ENCODE measurements around the gene AR. TPM values are rescaled to one million over a fixed set of nuclear protein-coding genes. Genes with fewer than 3 reads are reported as not detected.

Gene AR
- total RNA-seq, 1 donor from 2014 or later = 12.7 TPM

GRCh38 chrX:67563469-67564448, 19.9 kb downstream of the AR start:
- DNase-seq (ENCODE audit: low spot score) = no peak
- intact Hi-C loops (cut with DNase I) = no loop called here

GRCh38 chrX:67564475-67564874, 20.7 kb downstream of the AR start:
- no peak for DNase-seq (ENCODE audit: low spot score)

GRCh38 chrX:67568769-67569168, 24.9 kb downstream of the AR start:
- DNase-seq (ENCODE audit: low spot score) = no peak
- intact Hi-C loops (cut with DNase I) = no loop called here

More at GRCh38 chrX:67564475-67564874, 20.7 kb downstream of the AR start:
- intact Hi-C loops (cut with DNase I) = no loop called here

GRCh38 chrX:67570839-67571238, 27.0 kb downstream of the AR start:
- DNase-seq (ENCODE audit: low spot score) = no peak
- intact Hi-C loops (cut with DNase I) = no loop called here

- intact Hi-C loops (cut with DNase I) = no loop called here
- DNase-seq (ENCODE audit: low spot score) = no peak
Observed at GRCh38 chrX:67574696-67575095, 30.9 kb downstream of the AR start.

- DNase-seq (ENCODE audit: low spot score) = no peak
- intact Hi-C loops (cut with DNase I) = no loop called here
Observed at GRCh38 chrX:67582436-67582835, 38.6 kb downstream of the AR start.

GRCh38 chrX:67583171-67583570, 39.4 kb downstream of the AR start:
- DNase-seq (ENCODE audit: low spot score) = no peak
- intact Hi-C loops (cut with DNase I) = no loop called here

- intact Hi-C loops (cut with DNase I) = no loop called here
- DNase-seq (ENCODE audit: low spot score) = no peak
Observed at GRCh38 chrX:67585401-67585800, 41.6 kb downstream of the AR start.

- DNase-seq (ENCODE audit: low spot score) = no peak
- intact Hi-C loops (cut with DNase I) = no loop called here
Observed at GRCh38 chrX:67587946-67588624, 44.3 kb downstream of the AR start.

- intact Hi-C loops (cut with DNase I) = no loop called here
- DNase-seq (ENCODE audit: low spot score) = no peak
Observed at GRCh38 chrX:67596839-67597790, 53.3 kb downstream of the AR start.

- no peak for DNase-seq (ENCODE audit: low spot score)
- intact Hi-C loops (cut with DNase I) = no loop called here
Observed at GRCh38 chrX:67599532-67599931, 55.7 kb downstream of the AR start.

GRCh38 chrX:67601771-67602170, 58.0 kb downstream of the AR start:
- intact Hi-C loops (cut with DNase I) = no loop called here
- no peak for DNase-seq (ENCODE audit: low spot score)

- intact Hi-C loops (cut with DNase I) = no loop called here
- no peak for DNase-seq (ENCODE audit: low spot score)
Observed at GRCh38 chrX:67604979-67605703, 61.3 kb downstream of the AR start.

- intact Hi-C loops (cut with DNase I) = no loop called here
- no peak for DNase-seq (ENCODE audit: low spot score)
Observed at GRCh38 chrX:67607466-67607865, 63.6 kb downstream of the AR start.

- intact Hi-C loops (cut with DNase I) = no loop called here
- DNase-seq (ENCODE audit: low spot score) = no peak
Observed at GRCh38 chrX:67610282-67610681, 66.5 kb downstream of the AR start.

GRCh38 chrX:67612231-67612630, 68.4 kb downstream of the AR start:
- DNase-seq (ENCODE audit: low spot score) = no peak
- intact Hi-C loops (cut with DNase I) = no loop called here

GRCh38 chrX:67613366-67613765, 69.5 kb downstream of the AR start:
- intact Hi-C loops (cut with DNase I) = no loop called here
- DNase-seq (ENCODE audit: low spot score) = no peak

GRCh38 chrX:67613996-67614395, 70.2 kb downstream of the AR start:
- intact Hi-C loops (cut with DNase I) = no loop called here
- no peak for DNase-seq (ENCODE audit: low spot score)

- DNase-seq (ENCODE audit: low spot score) = no peak
- intact Hi-C loops (cut with DNase I) = no loop called here
Observed at GRCh38 chrX:67614423-67614822, 70.6 kb downstream of the AR start.
